ENCODE data around the gene SLC16A1. TPM values are rescaled to one million over a fixed set of nuclear protein-coding genes. Genes with fewer than 3 reads are reported as not detected.
"Not testable (repeated sequence)": the region's sequence is repeated elsewhere in the genome, so short reads cannot be mapped to it uniquely, and the experiment has no call there.

Gene SLC16A1
- polyA plus RNA-seq, 1 experiment: 78.7 TPM

DNA sequence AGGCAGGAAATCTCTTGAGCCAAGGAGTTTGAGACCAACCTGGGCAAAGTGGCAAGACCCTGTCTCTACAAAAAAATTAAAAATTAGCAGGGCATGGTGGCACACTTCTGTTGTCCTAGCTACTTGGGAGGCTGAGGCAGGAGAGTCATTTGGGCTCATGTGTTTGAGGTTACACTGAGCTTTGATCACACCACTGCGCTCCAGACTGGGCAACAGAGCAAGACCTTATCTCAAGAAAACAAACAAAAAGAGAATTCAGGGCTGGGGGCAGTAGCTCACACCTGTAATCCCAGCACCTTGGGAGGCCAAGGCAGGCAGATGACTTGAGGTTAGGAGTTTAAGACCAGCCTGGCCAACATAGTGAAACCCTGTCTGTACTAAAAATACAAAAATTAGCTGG lies 17.8 kb upstream of the SLC16A1 start:
- ChIA-PET CTCF (no interaction called here), POLR2A (interaction anchor here (1.3 kb wide), 1 partner anchor 18 kb away, joined by 4 read pairs; the partner anchor contains the start of gene SLC16A1)

DNA sequence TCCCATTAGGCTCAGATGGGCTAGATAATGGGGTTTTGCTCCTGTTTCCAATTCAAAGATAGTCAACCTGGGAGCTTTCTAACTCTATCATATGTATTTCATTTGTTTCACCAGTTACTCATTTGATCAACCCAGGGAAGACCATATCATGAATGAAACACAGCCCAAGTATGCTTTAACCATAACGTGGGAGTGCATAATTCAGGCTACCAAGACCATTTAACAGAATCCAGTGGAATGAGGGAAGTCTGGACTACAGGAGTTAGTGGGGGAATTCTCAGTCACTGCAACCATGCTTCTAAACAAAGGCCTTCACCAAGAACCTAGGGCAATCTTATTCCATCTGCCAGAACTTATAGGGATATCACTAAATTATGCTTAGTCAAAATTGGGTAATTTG lies 15.0 kb upstream of the SLC16A1 start:
- Histone ChIP-seq H3K9me3 (ENCODE audit: control insufficient read depth, insufficient read depth, low read length) (no peaks in the 10 kb centered on the region; the same call in 1 of the 2 replicates), H3K27ac (ENCODE audit: low read depth, low read length) (no peak overlapping the region), H3K4me3 (ENCODE audit: low read depth, low read length) (no peak overlapping the region), H3K27me3 (ENCODE audit: control insufficient read depth, insufficient read depth, low read length) (no peaks in the 10 kb centered on the region)
- TF ChIP-seq CTCF (IDR thresholded peaks at IDR 0.05; ENCODE audit: low read depth, low read length): no peak
- no peak for DNase-seq (ENCODE audit: low read depth, low spot score)
- ChIA-PET CTCF (interaction anchor here (1.2 kb wide), 1 partner anchor 102 kb away, joined by 4 read pairs; the partner anchor contains the start of gene LRIG2), POLR2A (no interaction called here)

More for the DNA sequence above, 17.8 kb upstream of the SLC16A1 start:
- no peak for TF ChIP-seq CTCF (IDR thresholded peaks at IDR 0.05; ENCODE audit: low read depth, low read length)
- Histone ChIP-seq H3K27ac (ENCODE audit: low read depth, low read length) (no peak overlapping the region), H3K9me3 (ENCODE audit: control insufficient read depth, insufficient read depth, low read length) (no peaks in the 10 kb centered on the region), H3K4me3 (ENCODE audit: low read depth, low read length) (no peak overlapping the region), H3K27me3 (ENCODE audit: control insufficient read depth, insufficient read depth, low read length) (no peaks in the 10 kb centered on the region)
- DNase-seq (ENCODE audit: low read depth, low spot score): no peak

DNA sequence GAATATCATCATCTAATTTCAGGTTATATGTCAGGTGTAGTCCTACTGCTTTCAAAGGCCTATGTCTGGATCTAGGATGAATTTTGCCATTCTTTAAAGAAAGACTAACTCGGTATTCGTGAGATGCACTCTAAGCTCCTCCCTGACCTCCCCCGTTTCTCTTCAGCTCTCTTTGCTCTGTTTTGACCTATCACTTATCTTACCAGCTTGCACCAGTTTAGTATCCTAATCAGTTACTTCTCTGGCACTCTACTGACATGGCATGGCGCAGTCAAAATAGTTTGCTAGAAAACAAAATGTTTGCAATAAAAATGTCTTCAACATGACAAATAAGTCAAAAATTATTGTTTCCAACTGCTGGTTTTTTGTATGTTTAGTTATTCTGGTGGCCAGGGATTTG lies 8.4 kb upstream of the SLC16A1 start:
- POLR2A ChIA-PET: no interaction called here
- H3K4me3 ChIP-seq (ENCODE audit: low read depth, low read length): no peak overlapping the region
- CTCF ChIA-PET: interaction anchor here (1.0 to 2.1 kb wide), 3 partner anchors 8 to 248 kb away, joined by 3 to 8 read pairs (median 3); partner anchors contain the start of genes LRIG2 and SLC16A1
- no peak overlapping the region for H3K27ac ChIP-seq (ENCODE audit: low read depth, low read length)
- DNase-seq (ENCODE audit: low read depth, low spot score): no peak
- no peaks in the 10 kb centered on the region for H3K27me3 ChIP-seq (ENCODE audit: control insufficient read depth, insufficient read depth, low read length)
- TF ChIP-seq CTCF (IDR thresholded peaks at IDR 0.05; ENCODE audit: low read depth, low read length): no peak
- no peaks in the 10 kb centered on the region; the same call in 1 of the 2 replicates for H3K9me3 ChIP-seq (ENCODE audit: control insufficient read depth, insufficient read depth, low read length)

GRCh38 chr1:112961072-112961471 lies 5.1 kb upstream of the SLC16A1 start:
- peaks cover 3% of the 10 kb centered on the region; the same call in 1 of the 2 replicates for H3K9me3 ChIP-seq (ENCODE audit: control insufficient read depth, insufficient read depth, low read length)
- no peak overlapping the region for H3K27ac ChIP-seq (ENCODE audit: low read depth, low read length)
- CTCF ChIA-PET: no interaction called here
- DNase-seq (ENCODE audit: low read depth, low spot score): no peak
- POLR2A ChIA-PET: interaction anchor here (0.7 kb wide), 1 partner anchor 79 kb away, joined by 6 read pairs; no protein-coding TSS in a partner anchor
- no peak for TF ChIP-seq CTCF (IDR thresholded peaks at IDR 0.05; ENCODE audit: low read depth, low read length)
- H3K27me3 ChIP-seq (ENCODE audit: control insufficient read depth, insufficient read depth, low read length): no peaks in the 10 kb centered on the region
- no peak overlapping the region for H3K4me3 ChIP-seq (ENCODE audit: low read depth, low read length)

DNA sequence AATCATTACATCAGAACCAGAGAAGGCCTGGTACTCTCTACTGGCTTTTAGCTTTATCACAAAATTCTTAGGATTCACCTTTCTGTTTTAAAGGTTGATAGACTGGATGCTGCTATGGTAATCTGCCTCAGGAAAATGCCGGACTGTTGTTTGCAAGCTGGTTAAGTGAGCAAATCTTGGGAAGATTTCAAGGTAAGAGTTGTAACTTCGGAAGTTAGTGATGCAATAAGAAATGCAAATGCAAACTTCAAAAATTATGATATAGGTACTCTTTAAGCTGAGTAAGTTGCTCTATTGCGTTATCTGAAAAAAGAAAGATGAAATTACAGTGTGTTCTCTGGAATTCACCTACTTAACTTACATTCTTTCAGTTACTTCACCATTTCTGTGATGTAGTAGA lies 4.4 kb upstream of the SLC16A1 start:
- POLR2A ChIA-PET: no interaction called here
- CTCF ChIA-PET: no interaction called here
- no peak overlapping the region for H3K4me3 ChIP-seq (ENCODE audit: low read depth, low read length)

GRCh38 chr1:112958236-112958635 lies 2.2 kb upstream of the SLC16A1 start:
- POLR2A ChIA-PET: interaction anchor here (0.7 to 1.2 kb wide), 4 partner anchors 81 to 243 kb away, joined by 3 to 6 read pairs (median 4); partner anchors contain the start of genes LRIG2 and PPM1J
- H3K27ac ChIP-seq (ENCODE audit: low read depth, low read length); DNase-seq (ENCODE audit: low read depth, low spot score); CTCF ChIA-PET; H3K9me3 ChIP-seq (ENCODE audit: control insufficient read depth, insufficient read depth, low read length); H3K27me3 ChIP-seq (ENCODE audit: control insufficient read depth, insufficient read depth, low read length): not testable (repeated sequence)
- peak overlapping the region; percentile 95 for H3K4me3 ChIP-seq (ENCODE audit: low read depth, low read length)

More for the DNA sequence above, 4.4 kb upstream of the SLC16A1 start:
- TF ChIP-seq CTCF (IDR thresholded peaks at IDR 0.05; ENCODE audit: low read depth, low read length): no peak
- no peak for DNase-seq (ENCODE audit: low read depth, low spot score)
- Histone ChIP-seq H3K27ac (ENCODE audit: low read depth, low read length) (no peak overlapping the region), H3K27me3 (ENCODE audit: control insufficient read depth, insufficient read depth, low read length) (no peaks in the 10 kb centered on the region), H3K9me3 (ENCODE audit: control insufficient read depth, insufficient read depth, low read length) (peaks cover 3% of the 10 kb centered on the region; the same call in 1 of the 2 replicates)

Measured in AG04450 (cell line).